Caki2 (cell line): Measurements from ENCODE around the gene SPRED2. TPM values are rescaled to one million over a fixed set of nuclear protein-coding genes. Genes with fewer than 3 reads are reported as not detected.

Source experiments
- DNase-seq: peaks from one replicate; pipeline ENCODE4 v3.0.0-alpha.2; 2015; ENCODE audit warnings: low read depth
- in situ Hi-C: cut with HindIII; loops from 2 replicates; pipeline ENCODE4 v1.10.0; 2016; ENCODE audit warnings: low sequenced_read_pairs, low pct_unique_long_range_greater_than_20kb, mixed read lengths
- total RNA-seq: library from RNA; depleted of rRNA; stranded (reverse); fragments of >200 nt; shearing (Covaris generic); gene quantifications from 2 replicates; pipeline ENCODE4 v1.2.3, GENCODE V29; 2014; ENCODE audit warnings: low replicate concordance

The SPRED2 gene
- total RNA-seq, 1 experiment from 2014 or later, result 29.3 TPM

DNA sequence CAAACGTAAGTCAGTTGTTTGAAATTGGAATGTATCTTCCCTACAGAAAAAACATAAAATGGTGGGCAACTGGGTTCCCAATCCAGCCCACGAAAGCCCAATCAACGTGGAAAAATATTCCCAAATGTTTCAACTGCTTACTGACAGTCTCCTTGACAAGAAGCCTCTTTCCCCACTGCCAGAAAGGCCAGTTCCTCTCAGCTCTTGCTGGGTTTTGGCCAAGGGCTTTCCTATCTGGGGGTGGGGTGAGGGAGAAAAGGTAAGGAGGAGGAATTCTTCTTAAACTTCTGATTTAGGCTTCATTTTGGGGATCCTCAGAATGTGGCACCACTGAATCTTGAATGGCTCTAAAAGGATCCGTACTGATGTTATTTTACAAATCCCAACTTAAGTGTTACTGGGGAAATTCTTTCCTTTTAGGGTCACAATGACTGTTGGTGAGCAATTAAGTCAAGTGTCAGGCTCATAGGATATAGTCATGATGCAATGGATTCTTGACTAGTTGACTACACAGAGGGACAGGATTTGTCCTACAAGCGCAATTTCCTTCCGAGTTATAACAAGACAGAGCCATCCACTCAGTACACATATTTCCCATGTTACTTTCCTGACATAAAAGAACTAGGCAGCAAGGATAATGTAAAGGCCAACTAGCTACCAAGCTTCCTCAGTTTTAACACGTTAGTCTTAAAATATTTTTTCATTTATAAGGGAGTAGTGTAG lies 73.6 kb downstream of the SPRED2 start:
- DNase-seq, result no peak

DNA sequence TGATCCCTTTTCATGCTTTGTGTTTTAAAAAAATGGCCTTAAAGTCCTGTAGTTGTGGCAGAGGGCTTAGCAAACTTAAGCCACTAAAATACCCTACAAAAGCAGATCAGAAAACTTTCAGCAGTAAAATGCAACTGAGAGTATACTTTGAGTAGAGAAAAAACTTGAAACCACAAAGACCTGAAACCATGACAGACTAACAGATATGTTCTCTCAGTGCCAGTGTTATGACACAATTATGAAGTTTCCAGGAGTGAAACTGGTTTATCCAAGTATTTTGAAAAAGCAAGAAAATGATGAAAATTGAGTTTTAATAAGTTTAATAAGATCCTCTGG lies 74.5 kb downstream of the SPRED2 start:
- in situ Hi-C loops, result no loop called here
- DNase-seq, result no peak

More for the DNA sequence above, 73.6 kb downstream of the SPRED2 start:
- in situ Hi-C loops, result no loop called here

DNA sequence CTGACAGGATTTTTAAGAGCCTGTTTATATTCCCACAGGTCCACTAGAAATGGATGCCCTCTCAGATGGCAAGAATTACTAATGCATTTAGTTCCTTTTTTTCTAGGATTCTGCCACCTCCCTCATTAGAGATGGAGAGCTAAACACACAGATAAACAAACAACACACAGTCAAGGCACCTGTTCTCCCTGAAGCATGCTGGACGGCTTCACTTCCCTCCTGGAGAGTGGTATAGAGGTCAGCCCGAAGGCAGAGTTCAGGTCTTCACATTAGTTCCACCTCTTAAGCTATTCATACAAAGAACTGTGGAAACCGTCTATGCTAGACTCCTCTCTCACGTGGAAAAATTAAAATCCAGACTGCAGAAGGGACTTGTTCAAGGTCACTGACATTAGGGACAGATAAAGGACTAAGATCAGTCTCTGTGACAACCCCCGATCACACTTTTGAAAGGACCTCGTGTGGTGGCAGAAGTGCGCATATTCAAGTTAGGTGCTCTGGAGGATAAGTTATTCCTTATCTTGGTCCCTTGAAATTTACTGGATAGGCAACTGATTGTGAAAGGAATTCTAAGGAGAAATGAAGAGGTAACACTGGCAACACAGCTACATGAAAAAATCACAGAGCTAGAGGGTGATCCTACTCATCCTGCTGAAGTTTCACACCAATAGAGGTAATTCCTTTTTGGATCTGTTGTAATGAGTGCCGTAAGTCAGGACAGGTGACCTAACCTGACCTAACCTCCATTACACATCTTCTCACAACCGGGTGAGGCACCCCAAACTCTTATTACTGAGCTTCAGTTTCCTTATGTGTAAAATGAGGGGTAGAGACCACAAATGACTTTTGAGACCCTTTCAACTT lies 75.1 kb downstream of the SPRED2 start:
- DNase-seq, result no peak
- in situ Hi-C loops, result no loop called here

DNA sequence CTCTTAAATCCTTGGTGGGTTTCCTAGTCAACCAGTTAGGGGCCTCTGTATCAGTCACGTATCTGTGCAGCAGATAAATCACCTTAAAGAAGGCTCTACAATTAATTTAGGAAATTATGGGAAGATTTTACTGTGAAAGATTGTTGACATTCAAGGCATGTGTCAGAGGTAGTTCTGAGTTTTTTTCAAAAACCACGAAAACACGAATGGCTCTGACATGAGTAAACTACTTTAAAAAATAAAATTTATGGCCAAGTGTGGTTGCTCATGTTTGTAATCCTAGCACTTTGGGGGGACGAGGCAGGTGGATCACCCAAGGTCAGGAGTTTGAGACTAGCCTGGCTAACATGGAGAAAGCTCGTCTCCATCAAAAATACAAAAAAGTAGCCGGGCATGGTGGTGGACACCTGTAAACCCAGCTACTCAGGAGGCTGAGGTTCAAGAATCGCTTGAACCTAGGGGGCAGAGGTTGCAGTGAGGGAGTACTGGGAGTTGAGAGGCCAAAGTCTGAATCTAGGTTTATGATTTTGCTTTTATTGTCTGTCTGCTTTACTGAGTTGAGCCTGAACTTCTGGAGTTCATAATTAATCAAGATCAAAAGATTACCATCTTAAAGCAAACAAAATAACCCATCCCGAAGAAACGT lies 77.1 kb downstream of the SPRED2 start:
- no peak for DNase-seq
- in situ Hi-C loops, result no loop called here

DNA sequence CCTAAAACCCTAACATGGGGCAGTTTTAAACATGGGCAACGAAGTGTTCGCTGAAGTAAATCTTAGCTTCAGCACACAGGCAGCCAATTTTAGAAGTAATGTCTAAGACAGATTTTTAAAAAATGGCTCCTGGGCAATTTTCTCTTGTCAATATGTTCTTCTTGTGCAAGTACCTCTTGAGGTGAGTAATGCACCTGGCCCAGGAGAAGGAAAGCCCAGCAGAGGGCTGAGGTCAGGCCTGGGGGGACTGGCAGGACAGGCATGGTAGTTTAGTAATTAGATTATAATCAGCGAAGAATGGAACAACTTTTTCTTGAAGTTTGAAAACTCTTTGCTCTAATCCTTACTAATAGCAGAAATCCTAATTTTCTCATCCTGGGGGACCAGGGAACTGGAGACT lies 77.6 kb downstream of the SPRED2 start:
- no peak for DNase-seq
- in situ Hi-C loops, result no loop called here

DNA sequence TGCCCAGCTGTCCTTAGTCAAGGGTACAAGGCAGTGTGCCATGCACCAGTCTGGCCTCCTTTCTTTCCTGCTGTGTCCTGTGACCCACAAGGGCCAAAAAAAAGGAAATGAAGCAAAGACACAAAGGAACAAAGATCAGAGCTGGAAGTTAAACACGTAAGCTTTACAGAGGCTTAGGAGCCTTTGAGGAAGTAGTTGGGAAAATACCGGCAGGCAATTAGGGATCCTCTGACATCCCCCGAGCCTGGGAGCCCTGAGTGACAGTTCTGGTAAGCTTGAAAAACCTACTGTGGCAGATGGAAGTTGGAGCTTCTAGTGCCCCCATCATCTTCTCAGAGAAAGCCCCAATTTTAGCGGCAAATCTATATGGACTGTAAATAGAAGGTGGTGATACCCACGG lies 78.5 kb downstream of the SPRED2 start:
- in situ Hi-C loops, result no loop called here
- DNase-seq, result no peak

DNA sequence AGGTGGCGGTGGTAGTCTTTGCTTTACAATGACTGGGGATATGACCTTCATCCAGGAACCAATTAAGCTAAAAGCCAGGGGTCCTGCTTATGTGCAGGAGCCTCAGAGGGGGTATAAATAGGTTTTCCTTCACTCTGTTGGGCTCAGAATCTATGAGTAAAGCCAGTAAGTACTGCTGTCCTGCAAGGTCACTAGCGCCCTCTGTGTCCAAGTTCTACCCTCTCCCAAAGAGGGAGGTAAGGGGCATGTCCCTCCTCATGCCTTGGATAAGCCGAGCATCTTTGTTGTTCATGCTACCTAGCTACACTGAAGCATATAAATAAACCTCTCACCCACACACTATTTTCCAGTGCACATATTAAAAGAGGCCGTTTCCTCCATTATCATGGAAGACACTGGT lies 79.4 kb downstream of the SPRED2 start:
- no peak for DNase-seq
- in situ Hi-C loops, result no loop called here

DNA sequence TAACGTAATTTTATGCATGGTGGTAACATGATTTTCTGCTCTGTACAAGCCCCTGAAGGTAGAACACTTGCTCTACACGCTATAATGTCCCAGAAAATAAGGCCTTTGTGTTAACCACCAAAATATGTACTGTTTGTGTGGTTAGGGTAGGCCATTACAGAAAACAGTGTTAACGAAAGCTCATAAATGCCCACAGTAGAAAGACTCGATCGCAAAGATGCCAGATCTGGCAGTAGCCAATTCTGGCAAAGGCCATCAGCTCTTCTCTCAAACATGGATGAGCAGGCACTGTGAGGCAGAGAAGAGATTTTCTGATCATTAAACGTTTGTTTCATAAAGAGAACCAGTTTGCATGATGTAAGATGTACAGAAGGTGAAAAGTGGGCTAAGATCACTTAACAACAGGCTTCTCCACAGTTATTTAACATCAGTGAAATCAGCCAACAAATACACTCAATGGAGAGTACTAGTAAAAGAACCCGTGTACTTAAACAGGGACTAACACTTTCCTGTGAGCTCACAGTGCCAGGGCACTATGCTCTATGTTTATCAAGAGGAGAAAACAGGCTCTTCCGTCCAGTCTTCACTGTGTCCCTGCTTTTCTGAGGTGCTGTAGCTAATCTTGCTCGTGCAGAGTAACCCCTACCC lies 80.3 kb downstream of the SPRED2 start:
- DNase-seq, result no peak
- in situ Hi-C loops, result no loop called here

DNA sequence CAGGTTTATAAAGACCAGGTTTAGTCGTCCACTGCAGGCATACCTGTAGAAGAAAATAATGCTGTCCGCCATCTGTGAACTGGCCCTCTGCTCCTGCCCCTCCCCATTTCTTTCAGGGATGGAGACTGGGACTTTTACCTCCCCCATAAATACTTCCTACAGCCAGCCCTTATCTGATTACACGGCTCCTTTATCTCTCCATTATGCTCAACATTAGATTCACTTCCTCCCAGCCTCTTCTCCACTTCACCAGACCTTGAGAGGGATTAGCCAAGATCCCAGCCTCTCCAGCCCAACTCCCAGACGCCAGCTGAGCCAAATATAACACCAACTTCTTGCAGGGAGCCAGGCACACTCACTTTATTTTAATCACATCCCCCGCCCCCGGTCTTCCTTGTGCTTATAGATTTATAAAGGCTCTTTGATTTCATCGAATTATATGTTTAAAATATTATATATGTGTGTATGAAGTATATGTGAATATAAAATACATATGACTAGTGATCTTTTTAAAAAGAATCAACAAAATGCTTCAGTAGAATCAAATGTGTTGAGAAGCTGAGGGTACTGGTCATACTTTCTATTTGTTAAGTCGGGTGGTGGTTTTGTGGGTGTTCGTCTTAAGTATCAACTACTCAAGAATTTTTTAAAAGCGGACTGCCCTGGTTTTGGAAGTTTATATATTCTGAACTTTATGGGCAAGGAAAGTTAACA lies 81.0 kb downstream of the SPRED2 start:
- in situ Hi-C loops, result no loop called here
- no peak for DNase-seq

DNA sequence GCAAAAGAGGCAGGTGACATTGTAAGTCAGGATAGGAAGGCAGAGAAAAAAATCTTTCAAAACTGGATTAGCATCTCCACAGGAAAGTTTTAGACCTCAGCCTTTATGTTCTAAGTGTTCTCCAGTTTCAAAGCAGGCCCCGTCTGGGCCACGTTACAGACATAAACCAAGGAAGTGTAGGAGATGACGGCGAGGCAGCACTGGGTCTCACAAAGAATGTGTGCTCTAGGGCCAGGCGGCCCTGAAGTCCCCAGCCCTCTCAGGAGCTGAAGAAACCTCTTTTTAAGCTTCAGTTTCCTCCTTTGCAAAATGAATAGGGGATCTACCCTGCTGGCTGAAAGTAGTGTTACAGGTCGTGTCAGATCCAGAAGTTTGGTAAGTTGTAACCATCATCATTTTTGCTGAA lies 81.7 kb downstream of the SPRED2 start:
- DNase-seq, result no peak
- in situ Hi-C loops, result no loop called here

DNA sequence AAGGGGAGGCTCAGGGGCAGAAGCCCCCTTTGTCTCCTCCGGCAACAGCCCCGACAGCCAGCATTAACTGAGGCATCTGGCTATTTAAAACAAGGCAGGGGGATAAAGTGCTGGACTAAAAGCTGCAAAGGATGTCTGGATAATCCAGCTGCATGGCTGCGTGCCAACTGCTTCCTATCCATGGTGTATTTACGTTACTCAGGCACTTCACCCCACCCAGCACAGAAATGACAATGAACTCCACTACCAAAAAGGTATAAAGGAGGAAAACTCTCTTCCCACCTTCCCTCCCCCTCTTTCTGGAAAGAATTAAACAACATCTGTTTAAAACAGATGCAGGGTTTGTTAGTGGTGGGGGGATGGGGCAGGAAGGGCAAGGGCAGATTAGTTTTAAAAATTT lies 82.5 kb downstream of the SPRED2 start:
- no peak for DNase-seq
- in situ Hi-C loops, result no loop called here

DNA sequence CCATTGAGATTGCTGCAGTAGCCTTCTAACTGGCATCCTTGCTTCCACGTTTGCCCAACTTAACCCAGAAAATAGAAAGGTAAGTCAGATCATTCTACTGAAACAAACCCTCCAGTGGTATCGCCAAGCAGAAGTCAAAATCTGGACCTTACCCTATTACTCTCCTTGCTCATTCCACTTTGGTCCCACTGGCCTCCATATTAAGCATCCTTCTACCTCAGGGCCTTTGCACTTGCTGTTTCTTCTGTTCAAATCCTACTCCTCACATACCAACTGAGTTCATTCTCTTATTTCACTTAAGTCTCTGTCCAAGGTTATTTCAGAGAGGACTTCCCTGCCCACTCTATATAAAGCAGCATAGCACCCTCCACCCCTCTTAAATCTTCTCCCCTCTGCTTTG lies 84.5 kb downstream of the SPRED2 start:
- in situ Hi-C loops, result no loop called here
- DNase-seq, result no peak

DNA sequence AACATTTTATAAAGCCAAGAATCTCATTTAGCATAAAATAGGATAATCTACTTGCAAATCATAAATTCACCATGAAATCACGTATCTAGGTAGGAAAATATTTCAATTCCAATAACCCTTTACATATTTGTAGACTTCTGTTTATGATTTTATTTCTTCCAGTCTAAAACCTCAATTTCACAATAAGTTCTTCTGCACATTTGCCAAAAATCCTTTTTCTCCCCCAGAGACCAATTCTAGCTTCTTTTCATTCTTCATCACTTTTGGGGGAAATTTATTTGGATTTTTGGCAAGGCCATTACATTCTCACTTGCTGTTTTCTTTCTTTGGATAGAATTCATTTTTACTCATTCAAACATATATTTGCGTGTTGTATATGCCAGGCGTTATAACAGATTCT lies 86.8 kb downstream of the SPRED2 start:
- DNase-seq, result no peak
- in situ Hi-C loops, result no loop called here

DNA sequence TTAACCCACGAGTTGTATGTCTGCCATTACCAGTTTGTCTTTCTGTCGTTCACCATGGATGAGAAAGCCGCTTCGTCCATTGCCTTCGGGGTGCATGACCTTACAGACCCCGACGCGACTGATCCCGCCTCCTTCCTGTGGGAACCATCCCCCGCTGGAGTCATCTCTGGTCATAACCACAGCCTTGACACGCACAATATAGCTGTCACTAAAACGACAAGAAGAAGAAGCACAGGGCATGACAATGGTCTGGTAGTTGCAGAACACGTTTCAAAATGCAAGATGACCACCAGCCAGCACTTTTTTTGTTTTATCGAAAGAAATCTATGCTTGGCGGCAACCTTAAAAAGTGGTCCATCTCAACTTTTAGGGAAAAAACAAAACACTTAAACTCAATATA lies 87.7 kb downstream of the SPRED2 start:
- DNase-seq, result no peak
- in situ Hi-C loops, result no loop called here

DNA sequence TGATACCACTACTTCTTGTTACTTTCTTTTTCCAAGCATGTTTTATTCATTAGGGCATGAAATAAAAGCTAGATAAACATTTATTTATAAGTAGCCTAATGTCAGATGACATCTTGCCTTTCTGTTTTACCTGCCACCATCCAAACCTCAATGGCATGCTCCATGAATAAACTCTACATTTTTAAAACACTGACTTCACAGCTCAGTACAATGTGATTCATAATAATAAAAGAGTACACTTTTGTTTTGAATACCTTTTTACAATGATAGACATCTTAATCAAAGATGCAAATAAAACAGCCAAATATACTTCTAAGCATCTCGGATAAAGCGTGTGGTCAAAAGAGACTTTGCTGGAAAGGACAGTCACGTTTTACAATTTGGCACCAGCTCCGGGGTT lies 88.2 kb downstream of the SPRED2 start:
- in situ Hi-C loops, result no loop called here
- DNase-seq, result no peak

DNA sequence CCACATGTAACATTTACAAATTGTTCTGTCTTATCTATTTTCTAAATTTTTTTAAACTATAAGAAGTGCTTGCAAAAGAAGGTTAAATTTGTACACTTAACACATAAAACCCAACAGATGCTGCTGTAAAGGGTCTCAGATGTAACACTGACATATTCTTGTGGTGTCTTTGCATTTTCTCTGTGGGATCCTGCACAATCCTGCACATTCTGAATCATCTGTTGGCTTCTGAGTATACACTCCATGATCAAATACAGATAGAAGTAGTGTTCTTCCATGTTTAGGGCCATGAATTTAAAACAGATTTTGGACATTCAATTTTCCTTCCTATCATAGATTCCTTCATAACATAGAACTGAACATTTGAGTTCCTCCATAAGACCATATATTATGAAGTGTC lies 89.0 kb downstream of the SPRED2 start:
- no peak for DNase-seq
- in situ Hi-C loops, result no loop called here

DNA sequence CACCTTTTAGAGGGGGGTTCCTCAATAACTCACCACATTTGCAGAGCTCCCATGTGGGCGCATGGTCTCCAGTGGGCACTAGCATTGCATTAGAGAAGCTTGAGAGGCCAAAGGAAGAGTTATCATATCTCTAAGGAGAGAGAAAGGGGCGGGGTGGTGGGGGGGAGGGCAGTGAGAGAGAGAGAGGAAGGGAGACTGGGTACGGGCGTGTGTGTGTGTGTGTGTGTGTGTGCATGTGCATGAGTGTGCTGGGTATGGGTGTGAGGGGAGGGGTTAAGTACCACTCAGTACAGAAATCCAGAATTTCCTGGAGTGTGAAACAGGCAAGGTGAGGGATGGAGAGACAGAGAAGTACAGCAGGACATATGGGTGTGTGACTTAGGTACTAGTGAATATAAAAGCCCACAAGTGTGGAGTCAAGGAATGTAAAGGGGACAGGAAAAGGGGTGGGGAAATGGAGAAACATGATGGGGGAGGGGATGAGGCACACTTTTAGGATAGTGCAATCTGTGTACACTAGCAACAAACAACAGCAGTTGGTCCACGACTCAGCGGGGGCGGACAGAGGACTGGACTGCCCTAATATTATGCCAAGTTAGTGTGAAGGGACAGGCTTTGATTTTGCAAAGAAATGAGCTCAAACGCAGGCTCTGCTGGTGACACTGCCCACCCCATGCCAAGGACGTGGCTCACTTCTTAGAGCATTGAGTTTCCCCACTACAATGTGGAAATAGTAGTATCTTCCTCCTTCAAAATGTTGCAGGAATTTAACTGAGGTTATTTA lies 91.3 kb downstream of the SPRED2 start:
- DNase-seq, result no peak
- in situ Hi-C loops, result no loop called here

DNA sequence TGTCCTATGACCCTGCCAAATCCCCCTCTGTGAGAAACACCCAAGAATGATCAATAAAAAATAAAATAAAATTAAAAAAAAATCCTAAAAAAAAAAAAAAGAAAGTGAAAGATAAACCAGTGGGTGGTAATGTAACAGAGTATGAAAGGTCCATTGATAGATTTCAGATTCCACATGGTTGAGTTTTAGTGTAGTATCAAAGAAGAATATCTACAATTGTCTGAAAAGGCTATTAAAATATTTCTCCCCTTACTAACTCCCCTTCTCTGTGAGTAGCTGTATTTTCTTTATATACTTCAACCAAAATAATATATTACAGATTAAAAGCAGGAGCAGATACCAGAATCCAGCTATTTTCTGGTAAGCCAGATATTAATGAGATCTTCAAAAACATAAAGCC lies 92.8 kb downstream of the SPRED2 start:
- in situ Hi-C loops, result no loop called here

More for the DNA sequence above, 92.8 kb downstream of the SPRED2 start:
- no peak for DNase-seq
